Islet precursor cell (in vitro differentiated cells): ENCODE results near the gene LHX5.
A peak's percentile ranks its signal among the peaks of the same experiment; 100 is the strongest.

Experiments used
- DNase-seq: peaks from one replicate; pipeline ENCODE4 v3.0.0-alpha.2; 2018

Gene LHX5

GRCh38 chr12:113464852-113465719 is 6.6 kb downstream of the LHX5 start:
- no peak for DNase-seq

- DNase-seq = no peak
Observed at GRCh38 chr12:113464452-113464775, 7.3 kb downstream of the LHX5 start.

GRCh38 chr12:113463746-113464451 is 7.8 kb downstream of the LHX5 start:
- peak; percentile 68 for DNase-seq

GRCh38 chr12:113462998-113463745 is 8.5 kb downstream of the LHX5 start:
- peak; percentile 73 for DNase-seq

GRCh38 chr12:113462117-113462774 is 9.4 kb downstream of the LHX5 start:
- peak; percentile 96 for DNase-seq

- DNase-seq = no peak
Observed at GRCh38 chr12:113461666-113462065, 10.0 kb downstream of the LHX5 start.

- no peak for DNase-seq
Observed at GRCh38 chr12:113459981-113460380, 11.7 kb downstream of the LHX5 start.

- no peak for DNase-seq
Observed at GRCh38 chr12:113457710-113458109, 14.0 kb downstream of the LHX5 start.

- DNase-seq = no peak
Observed at GRCh38 chr12:113457185-113457584, 14.5 kb downstream of the LHX5 start.

GRCh38 chr12:113456761-113457160 is 14.9 kb downstream of the LHX5 start:
- DNase-seq = no peak

- no peak for DNase-seq
Observed at GRCh38 chr12:113456199-113456598, 15.5 kb downstream of the LHX5 start.

- no peak for DNase-seq
Observed at GRCh38 chr12:113453330-113453729, 18.3 kb downstream of the LHX5 start.

GRCh38 chr12:113452458-113452857 is 19.2 kb downstream of the LHX5 start:
- no peak for DNase-seq

GRCh38 chr12:113449839-113450238 is 21.8 kb downstream of the LHX5 start:
- no peak for DNase-seq

GRCh38 chr12:113449299-113449698 is 22.4 kb downstream of the LHX5 start:
- no peak for DNase-seq

GRCh38 chr12:113448873-113449272 is 22.8 kb downstream of the LHX5 start:
- no peak for DNase-seq

GRCh38 chr12:113445544-113446171 is 26.0 kb downstream of the LHX5 start:
- DNase-seq = no peak

GRCh38 chr12:113443030-113443539 is 28.6 kb downstream of the LHX5 start:
- DNase-seq = no peak

- no peak for DNase-seq
Observed at GRCh38 chr12:113440947-113441782, 30.5 kb downstream of the LHX5 start.

- DNase-seq = no peak
Observed at GRCh38 chr12:113440336-113440735, 31.3 kb downstream of the LHX5 start.

- DNase-seq = peak; percentile 91
Observed at GRCh38 chr12:113439606-113440030, 32.1 kb downstream of the LHX5 start.

GRCh38 chr12:113439301-113439597 is 32.4 kb downstream of the LHX5 start:
- no peak for DNase-seq
